B cell (primary cell): Measurements from ENCODE around the gene LRP1. TPM values are rescaled to one million over a fixed set of nuclear protein-coding genes. Genes with fewer than 3 reads are reported as not detected.

Experiments used
- ATAC-seq: fragments of 200-7000 bp; cut with Tn5 transposase; one replicate; pipeline ENCODE4 v1.10.0; 2021; ENCODE audit warnings: low read depth, mild to moderate bottlenecking, moderate number of reproducible peaks, moderate library complexity
- CTCF ChIA-PET: fragments of 350-600 bp; sonication (Branson Sonifier 250); formaldehyde crosslinking; loops from one replicate; lab custom pipeline; 2021; ENCODE audit warnings: antibody characterized with exemption, inconsistent platforms; lab: Charles Lee
- POLR2A ChIA-PET: fragments of 350-600 bp; sonication (Branson Sonifier 250); formaldehyde crosslinking; loops from one replicate; lab custom pipeline; 2021; ENCODE audit warnings: antibody characterized with exemption; lab: Charles Lee
- DNase-seq: peaks from one replicate; pipeline ENCODE4 v3.0.0; 2013
- H2AFZ ChIP-seq: 2 replicates; pipeline ENCODE4 v1.6.1; 2012; ENCODE audit warnings: mild to moderate bottlenecking, low read depth, low read length; ENCODE audit not compliant: insufficient read depth, poor library complexity, severe bottlenecking
- H3K27ac ChIP-seq, 2 donors: 1 replicate in 1 of 2; 2 replicates in 1 of 2; pipeline ENCODE4 v1.5.1; 2012 to 2013; ENCODE audit warnings: low read length in 2 of 2, mild to moderate bottlenecking in 2 of 2, moderate library complexity in 1 of 2
- H3K27me3 ChIP-seq, 4 experiments: fragments of 200-600 bp in 1 of 4; sonication (generic) in 1 of 4; replicated peaks in 1 of 4; 1 replicate in 2 of 4; 2 replicates in 2 of 4; pipeline versions ENCODE4 v1.6.1 to v1.7.0; 2013 to 2016; ENCODE audit warnings: low read length in 3 of 4, mild to moderate bottlenecking in 2 of 4, mixed read lengths in 1 of 4, moderate library complexity in 1 of 4; ENCODE audit not compliant: insufficient read depth in 4 of 4, control insufficient read depth in 3 of 4; ENCODE audit errors: control extremely low read depth in 1 of 4
- H3K36me3 ChIP-seq, 2 experiments: replicated peaks in 1 of 2; 1 replicate in 1 of 2; 2 replicates in 1 of 2; pipeline versions ENCODE4 v1.6.1 to v1.7.1; 2013; ENCODE audit warnings: low read length in 1 of 2; ENCODE audit not compliant: insufficient read depth in 2 of 2, control insufficient read depth in 1 of 2; ENCODE audit errors: control extremely low read depth in 1 of 2, extremely low read depth in 1 of 2
- H3K4me1 ChIP-seq, 2 donors: fragments of 200-600 bp in 1 of 2; sonication (generic) in 1 of 2; 1 replicate in 1 of 2; 2 replicates in 1 of 2; pipeline versions ENCODE4 v1.5.1 to v1.6.1; 2013 to 2017; ENCODE audit warnings: low read length in 2 of 2; ENCODE audit not compliant: control insufficient read depth in 2 of 2, insufficient read depth in 2 of 2
- H3K4me2 ChIP-seq: replicated peaks from 2 replicates; pipeline ENCODE3; 2012; ENCODE audit warnings: mild to moderate bottlenecking, low read depth, low read length; ENCODE audit not compliant: poor library complexity, severe bottlenecking
- H3K4me3 ChIP-seq, 5 experiments: fragments of 200-600 bp in 1 of 5; sonication (generic) in 1 of 5; 1 replicate in 3 of 5; 2 replicates in 2 of 5; pipeline versions ENCODE4 v1.5.1 to v1.7.0; 2011 to 2016; ENCODE audit warnings: low read length in 4 of 5, mild to moderate bottlenecking in 4 of 5, low read depth in 2 of 5, control low read depth in 1 of 5, moderate library complexity in 1 of 5; ENCODE audit not compliant: insufficient read depth in 1 of 5; ENCODE audit errors: control extremely low read depth in 1 of 5, extremely low read depth in 1 of 5
- H3K79me2 ChIP-seq: fragments of 200-600 bp; sonication (generic); one replicate; pipeline ENCODE4 v1.6.0; 2016; ENCODE audit warnings: low read length; ENCODE audit not compliant: control insufficient read depth, insufficient read depth
- H3K9ac ChIP-seq: fragments of 200-600 bp; sonication (generic); 2 replicates; pipeline ENCODE4 v1.6.1; 2017; ENCODE audit warnings: mild to moderate bottlenecking, low read length, moderate library complexity
- H3K9me3 ChIP-seq, 3 donors: one replicate each; pipeline versions ENCODE4 v1.6.1 to v1.7.1; 2013; ENCODE audit warnings: low read length in 2 of 3; ENCODE audit not compliant: control insufficient read depth in 2 of 3, insufficient read depth in 1 of 3; ENCODE audit errors: control extremely low read depth in 1 of 3
- H4K20me1 ChIP-seq: 2 replicates; pipeline ENCODE4 v1.6.0; 2012; ENCODE audit warnings: mild to moderate bottlenecking, low read length; ENCODE audit not compliant: insufficient read depth, control insufficient read depth, poor library complexity, severe bottlenecking
- H3K27ac Mint-ChIP-seq: one replicate; pipeline ENCODE4 v1.8.0; 2021; ENCODE audit warnings: mixed read lengths
- H3K27me3 Mint-ChIP-seq: one replicate; pipeline ENCODE4 v1.8.0; 2021; ENCODE audit warnings: mixed read lengths
- H3K4me1 Mint-ChIP-seq: one replicate; pipeline ENCODE4 v1.8.0; 2021; ENCODE audit warnings: mixed read lengths
- H3K4me3 Mint-ChIP-seq: one replicate; pipeline ENCODE4 v1.8.0; 2021; ENCODE audit warnings: mixed read lengths
- H3K9me3 Mint-ChIP-seq: one replicate; pipeline ENCODE4 v1.8.0; 2022; ENCODE audit warnings: mixed read lengths; ENCODE audit not compliant: insufficient read depth
- CTCF ChIP-seq: fragments of 200-600 bp; IDR thresholded peaks from one replicate; pipeline ENCODE4 v1.8.0; 2022; ENCODE audit warnings: antibody characterized with exemption, mild to moderate bottlenecking
- EZH2 ChIP-seq: IDR thresholded peaks from 2 replicates; pipeline ENCODE4 v1.6.1; 2012; ENCODE audit warnings: borderline replicate concordance, low read depth, mild to moderate bottlenecking, moderate library complexity, low read length; ENCODE audit not compliant: insufficient read depth, poor library complexity, severe bottlenecking
- WGBS: methylation state at CpG from one replicate; pipeline ENCODE4 v1.1.5; 2013; ENCODE audit warnings: missing lambda C conversion rate; ENCODE audit not compliant: insufficient coverage; 5-methylcytosine and 5-hydroxymethylcytosine counted together
- intact Hi-C: fragments of 100-400 bp; cut with micrococcal nuclease; formaldehyde crosslinking; loops from one replicate; pipeline ENCODE4 v1.10.0; 2022
- polyA plus RNA-seq: library from polyadenylated mRNA; depleted of rRNA; stranded (reverse); fragments of >200 nt; gene quantifications from 2 replicates; pipeline ENCODE4 v1.2.3, GENCODE V29; 2012
- total RNA-seq, 2 donors: library from RNA; stranded (reverse); fragments of 120-200 nt in 1 of 2; gene quantifications; 1 replicate in 1 of 2; 2 replicates in 1 of 2; pipeline versions ENCODE4 v1.2.3 to v1.2.4, GENCODE V29; 2013 to 2022

Gene LRP1
- total and polyA plus RNA-seq, 2 donors (not counting 1 experiment from before 2014, with no cell fraction given) = 2.0 to 4.1 TPM

GRCh38 chr12:57129321-57129842, 1.1 kb downstream of the LRP1 start:
- H3K9ac ChIP-seq = no peak overlapping the region
- POLR2A ChIA-PET = interaction anchor here (0.7 kb wide), 1 partner anchor 40 kb away, joined by 8 read pairs; no protein-coding TSS in a partner anchor
- H3K27me3 Mint-ChIP-seq = peaks cover 17% of the 10 kb centered on the region
- no peak overlapping the region for H3K27ac ChIP-seq
- H3K9me3 ChIP-seq = no peaks in the 10 kb centered on the region
- H3K27me3 ChIP-seq = peaks cover 0 to 13% (median 3%) of the 10 kb centered on the region in 4 experiments
- ATAC-seq (no peak), DNase-seq (peak; percentile 14)
- H3K27ac Mint-ChIP-seq = no peak overlapping the region
- TF ChIP-seq EZH2 = no peak
- TF ChIP-seq CTCF = no peak
- peaks cover 11 to 21% of the 10 kb centered on the region in 2 donors for H3K4me1 ChIP-seq
- H3K4me3 ChIP-seq = no peak overlapping the region
- no peaks in the 10 kb centered on the region for H4K20me1 ChIP-seq
- H2AFZ ChIP-seq = peak overlapping the region; percentile 65
- 36% methylated on average over 8 of the region's 12 CpGs for WGBS
- peak overlapping the region; percentile 66 for H3K4me3 Mint-ChIP-seq
- H3K79me2 ChIP-seq = no peaks in the 10 kb centered on the region
- H3K9me3 Mint-ChIP-seq = no peaks in the 10 kb centered on the region
- H3K4me1 Mint-ChIP-seq = peaks cover 16% of the 10 kb centered on the region
- H3K4me2 ChIP-seq = peak overlapping the region; percentile 100
- intact Hi-C loops = loop anchor here (5.0 kb wide), 1 partner anchor 372 kb away; no protein-coding TSS in a partner anchor
- no peaks in the 10 kb centered on the region for H3K36me3 ChIP-seq
- CTCF ChIA-PET = interaction anchor here (0.8 to 7.2 kb wide), 4 partner anchors 17 to 84 kb away, joined by 3 to 61 read pairs (median 8); no protein-coding TSS in a partner anchor

GRCh38 chr12:57129889-57130288, 1.6 kb downstream of the LRP1 start:
- no peak overlapping the region for H3K9ac ChIP-seq
- ATAC-seq = no peak
- no peak overlapping the region for H3K27ac Mint-ChIP-seq
- no peak overlapping the region for H3K27ac ChIP-seq
- ChIA-PET POLR2A (interaction anchor here (0.7 kb wide), 1 partner anchor 40 kb away, joined by 8 read pairs; no protein-coding TSS in a partner anchor), CTCF (interaction anchor here (0.8 kb wide), 1 partner anchor 53 kb away, joined by 3 read pairs; no protein-coding TSS in a partner anchor)
- no peak overlapping the region for H2AFZ ChIP-seq
- no peaks in the 10 kb centered on the region for H3K9me3 ChIP-seq
- H3K4me2 ChIP-seq = no peak overlapping the region
- no peaks in the 10 kb centered on the region for H3K9me3 Mint-ChIP-seq
- intact Hi-C loops = loop anchor here (5.0 kb wide), 1 partner anchor 373 kb away; no protein-coding TSS in a partner anchor
- peaks cover 17% of the 10 kb centered on the region for H3K27me3 Mint-ChIP-seq
- TF ChIP-seq CTCF = no peak
- no peak for TF ChIP-seq EZH2
- H3K27me3 ChIP-seq = peaks cover 0 to 13% (median 3%) of the 10 kb centered on the region in 4 experiments
- no peaks in the 10 kb centered on the region for H4K20me1 ChIP-seq
- no peak overlapping the region for H3K4me3 ChIP-seq
- H3K79me2 ChIP-seq = no peaks in the 10 kb centered on the region
- no peaks in the 10 kb centered on the region for H3K36me3 ChIP-seq
- H3K4me3 Mint-ChIP-seq = peak overlapping the region; percentile 66
- peaks cover 11 to 21% of the 10 kb centered on the region in 2 donors for H3K4me1 ChIP-seq
- H3K4me1 Mint-ChIP-seq = peaks cover 16% of the 10 kb centered on the region
- peak; percentile 25 for DNase-seq
